Type B pancreatic cell (in vitro differentiated cells): ENCODE data around the gene TTC24. TPM values are rescaled to one million over a fixed set of nuclear protein-coding genes. Genes with fewer than 3 reads are reported as not detected.

Experiments
- DNase-seq: peaks from one replicate; pipeline ENCODE4 v3.0.0; 2021; ENCODE audit warnings: mixed read lengths; ENCODE audit not compliant: unreplicated experiment; ENCODE audit errors: extremely low spot score
- H3K27ac Mint-ChIP-seq: 2 replicates; pipeline ENCODE4 v1.8.0; 2021; ENCODE audit warnings: mild to moderate bottlenecking, mixed read lengths
- H3K27me3 Mint-ChIP-seq: 2 replicates; pipeline ENCODE4 v1.8.0; 2021; ENCODE audit warnings: mixed read lengths
- H3K36me3 Mint-ChIP-seq: 2 replicates; pipeline ENCODE4 v1.8.0; 2021; ENCODE audit warnings: mixed read lengths
- H3K4me1 Mint-ChIP-seq: one replicate; pipeline ENCODE4 v1.8.0; 2021; ENCODE audit warnings: mixed read lengths; ENCODE audit not compliant: unreplicated experiment
- H3K4me3 Mint-ChIP-seq: 2 replicates; pipeline ENCODE4 v1.8.0; 2021; ENCODE audit warnings: mild to moderate bottlenecking, mixed read lengths
- H3K9me3 Mint-ChIP-seq: 2 replicates; pipeline ENCODE4 v1.8.0; 2021; ENCODE audit warnings: mixed read lengths
- total RNA-seq: library from RNA; stranded (reverse); gene quantifications from 2 replicates; pipeline ENCODE4 v1.2.1, GENCODE V29; 2021; ENCODE audit warnings: low replicate concordance
- TF ChIP-seq, protein P1 (sequence below): fragments of 200-600 bp; sonication (generic); conservative IDR thresholded peaks from 2 replicates; pipeline ENCODE4 v1.5.0; 2021; ENCODE audit warnings: antibody characterized with exemption, mild to moderate bottlenecking

Gene TTC24
- total RNA-seq, 1 donor from 2014 or later, result not detected

DNA sequence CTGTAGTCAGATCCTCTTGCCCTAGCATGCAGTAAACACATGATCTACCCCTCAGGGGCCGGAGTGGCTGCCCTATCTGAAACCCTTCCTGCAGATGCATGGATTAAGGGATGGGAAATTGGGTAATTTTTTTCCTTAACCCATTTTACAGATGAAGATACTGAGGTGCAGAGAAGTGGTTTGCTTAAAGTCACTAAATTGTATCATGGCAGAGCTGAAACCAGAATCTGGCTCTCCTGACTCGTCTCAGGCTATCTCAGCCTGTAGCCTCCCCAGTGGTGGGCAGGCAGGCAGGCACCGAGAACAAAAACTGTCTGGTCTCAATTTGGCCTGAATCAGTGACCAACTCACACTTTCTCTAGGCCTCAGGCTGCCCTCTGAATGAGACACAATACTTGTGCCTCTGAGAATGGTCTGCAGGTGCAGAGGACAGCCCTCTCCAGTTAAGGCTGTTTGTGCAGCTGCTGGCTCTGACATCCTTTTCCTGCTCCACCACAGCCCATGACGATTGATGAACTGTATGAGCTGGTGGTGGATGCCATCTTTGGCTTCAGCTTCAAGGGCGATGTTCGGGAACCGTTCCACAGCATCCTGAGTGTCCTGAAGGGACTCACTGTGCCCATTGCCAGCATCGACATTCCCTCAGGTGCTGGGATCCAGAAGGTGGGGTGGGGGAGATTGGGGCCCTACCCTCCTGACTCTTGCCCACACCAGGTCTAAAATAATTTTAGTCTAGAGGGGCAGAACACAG, 13.6 kb downstream of the TTC24 start:
- H3K4me3 Mint-ChIP-seq, result peak overlapping the region; percentile 91
- peaks cover 5% of the 10 kb centered on the region for H3K36me3 Mint-ChIP-seq
- H3K27me3 Mint-ChIP-seq, result no peaks in the 10 kb centered on the region
- TF ChIP-seq, protein P1, sequence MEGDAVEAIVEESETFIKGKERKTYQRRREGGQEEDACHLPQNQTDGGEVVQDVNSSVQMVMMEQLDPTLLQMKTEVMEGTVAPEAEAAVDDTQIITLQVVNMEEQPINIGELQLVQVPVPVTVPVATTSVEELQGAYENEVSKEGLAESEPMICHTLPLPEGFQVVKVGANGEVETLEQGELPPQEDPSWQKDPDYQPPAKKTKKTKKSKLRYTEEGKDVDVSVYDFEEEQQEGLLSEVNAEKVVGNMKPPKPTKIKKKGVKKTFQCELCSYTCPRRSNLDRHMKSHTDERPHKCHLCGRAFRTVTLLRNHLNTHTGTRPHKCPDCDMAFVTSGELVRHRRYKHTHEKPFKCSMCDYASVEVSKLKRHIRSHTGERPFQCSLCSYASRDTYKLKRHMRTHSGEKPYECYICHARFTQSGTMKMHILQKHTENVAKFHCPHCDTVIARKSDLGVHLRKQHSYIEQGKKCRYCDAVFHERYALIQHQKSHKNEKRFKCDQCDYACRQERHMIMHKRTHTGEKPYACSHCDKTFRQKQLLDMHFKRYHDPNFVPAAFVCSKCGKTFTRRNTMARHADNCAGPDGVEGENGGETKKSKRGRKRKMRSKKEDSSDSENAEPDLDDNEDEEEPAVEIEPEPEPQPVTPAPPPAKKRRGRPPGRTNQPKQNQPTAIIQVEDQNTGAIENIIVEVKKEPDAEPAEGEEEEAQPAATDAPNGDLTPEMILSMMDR, result no peak
- H3K9me3 Mint-ChIP-seq, result no peaks in the 10 kb centered on the region
- no peak for DNase-seq
- no peak overlapping the region for H3K27ac Mint-ChIP-seq
- H3K4me1 Mint-ChIP-seq, result peaks cover 4% of the 10 kb centered on the region

DNA sequence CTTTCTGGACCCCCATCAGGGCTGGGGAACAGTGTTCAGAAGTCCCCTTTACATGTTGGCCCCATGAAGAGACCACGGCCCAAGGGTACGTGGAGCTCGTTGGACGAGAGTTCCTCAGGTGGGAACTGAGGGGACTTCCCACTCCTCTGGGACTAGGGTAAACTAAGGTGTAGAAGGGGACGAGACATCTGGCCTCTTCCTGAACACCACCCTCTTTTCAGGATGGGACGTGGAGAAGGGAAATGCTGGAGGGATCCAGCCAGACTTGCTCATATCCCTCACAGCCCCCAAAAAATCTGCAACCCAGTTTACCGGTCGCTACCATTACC, 14.1 kb downstream of the TTC24 start:
- no peak overlapping the region for H3K27ac Mint-ChIP-seq
- no peak overlapping the region for H3K4me3 Mint-ChIP-seq
- H3K27me3 Mint-ChIP-seq, result no peaks in the 10 kb centered on the region
- no peaks in the 10 kb centered on the region for H3K9me3 Mint-ChIP-seq
- TF ChIP-seq, protein P1, result no peak
- peaks cover 5% of the 10 kb centered on the region for H3K36me3 Mint-ChIP-seq
- DNase-seq, result no peak
- peaks cover 4% of the 10 kb centered on the region for H3K4me1 Mint-ChIP-seq

DNA sequence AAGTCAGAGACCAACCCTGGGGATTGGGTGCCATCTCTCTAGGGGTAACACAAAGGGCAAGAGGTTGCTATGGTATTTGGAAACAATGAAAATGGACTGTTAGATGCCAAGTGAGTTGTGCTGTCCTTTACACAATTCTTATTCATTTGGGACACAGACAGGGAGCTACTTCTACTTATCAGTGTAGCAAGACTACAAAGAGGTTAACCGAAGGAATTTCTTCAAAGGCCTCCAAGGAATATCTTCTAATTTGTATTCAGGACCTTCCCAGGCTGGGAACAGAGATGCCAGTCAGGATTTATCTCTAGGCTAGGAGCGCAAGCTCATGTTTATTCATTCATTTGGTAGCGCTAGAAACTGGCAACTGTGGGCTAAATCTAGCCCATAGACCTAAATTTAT, 14.7 kb downstream of the TTC24 start:
- Mint-ChIP-seq H3K27ac (no peak overlapping the region), H3K9me3 (no peaks in the 10 kb centered on the region), H3K27me3 (no peaks in the 10 kb centered on the region), H3K36me3 (peaks cover 5% of the 10 kb centered on the region), H3K4me1 (peaks cover 4% of the 10 kb centered on the region), H3K4me3 (no peak overlapping the region)
- TF ChIP-seq, protein P1, result no peak
- DNase-seq, result no peak

DNA sequence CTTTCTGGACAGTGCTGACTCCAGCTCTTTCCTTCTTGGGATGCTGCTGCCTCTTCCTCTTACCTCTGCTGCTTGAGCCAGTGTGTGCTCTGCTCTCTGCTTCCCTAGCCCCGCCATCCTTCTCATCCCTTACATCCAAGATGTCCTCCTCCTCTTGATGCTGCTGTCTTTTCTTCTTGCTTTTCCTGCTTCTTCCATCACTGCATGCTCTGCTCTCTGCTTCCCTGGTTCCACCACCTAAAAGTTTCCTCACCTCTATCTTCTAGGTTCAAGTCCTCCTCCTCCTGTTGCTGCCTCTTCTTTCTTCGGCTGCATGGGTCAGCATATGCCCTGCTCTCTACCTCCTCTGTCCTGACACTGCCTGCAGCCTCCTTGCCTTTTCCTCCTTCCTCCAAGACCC, 15.5 kb downstream of the TTC24 start:
- Mint-ChIP-seq H3K27ac (peak overlapping the region; percentile 22), H3K9me3 (no peaks in the 10 kb centered on the region), H3K4me3 (peak overlapping the region; percentile 39), H3K36me3 (peaks cover 5% of the 10 kb centered on the region), H3K27me3 (no peaks in the 10 kb centered on the region), H3K4me1 (peaks cover 4% of the 10 kb centered on the region)
- TF ChIP-seq, protein P1, result no peak
- no peak for DNase-seq

DNA sequence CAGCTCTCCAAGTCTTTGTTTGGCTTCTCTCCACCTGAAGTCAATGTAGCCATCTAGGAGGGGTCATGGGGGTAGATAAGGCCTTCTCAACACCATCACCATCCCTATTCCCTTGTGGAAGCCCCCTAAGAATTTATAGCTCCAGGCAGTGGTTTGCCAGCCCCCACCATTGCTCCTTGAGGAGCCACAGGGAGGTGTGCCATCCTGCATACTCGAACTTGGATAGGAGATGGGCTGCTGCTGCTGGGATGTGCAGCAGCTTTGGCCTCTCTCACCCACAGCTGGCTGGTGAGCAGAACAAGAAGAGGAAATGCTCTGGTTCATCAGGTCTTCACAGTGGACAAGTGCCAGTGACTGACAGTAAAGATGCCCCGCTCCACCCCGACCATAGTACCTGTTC, 16.9 kb downstream of the TTC24 start:
- Mint-ChIP-seq H3K9me3 (no peaks in the 10 kb centered on the region), H3K36me3 (peaks cover 5% of the 10 kb centered on the region), H3K4me1 (peaks cover 9% of the 10 kb centered on the region)

More for the DNA sequence above, 16.9 kb downstream of the TTC24 start:
- Mint-ChIP-seq H3K4me3 (no peak overlapping the region), H3K27ac (no peak overlapping the region), H3K27me3 (no peaks in the 10 kb centered on the region)
- TF ChIP-seq, protein P1, result no peak
- DNase-seq, result no peak
